Glutamatergic neuron (in vitro differentiated cells): ENCODE data around the gene SKOR2. TPM values are rescaled to one million over a fixed set of nuclear protein-coding genes. Genes with fewer than 3 reads are reported as not detected.
A peak's percentile ranks its signal among the peaks of the same experiment; 100 is the strongest.

Source experiments
- DNase-seq: peaks from one replicate; pipeline ENCODE4 v3.0.0; 2022
- H3K27ac Mint-ChIP-seq: one replicate; pipeline ENCODE4 v1.8.0; 2020; ENCODE audit warnings: mild to moderate bottlenecking, mixed read lengths, inconsistent platforms; ENCODE audit not compliant: unreplicated experiment
- H3K27me3 Mint-ChIP-seq: one replicate; pipeline ENCODE4 v1.8.0; 2020; ENCODE audit warnings: mild to moderate bottlenecking, moderate library complexity, mixed read lengths, inconsistent platforms; ENCODE audit not compliant: unreplicated experiment
- H3K36me3 Mint-ChIP-seq: one replicate; pipeline ENCODE4 v1.8.0; 2020; ENCODE audit warnings: mild to moderate bottlenecking, mixed read lengths, inconsistent platforms; ENCODE audit not compliant: unreplicated experiment
- H3K4me1 Mint-ChIP-seq: one replicate; pipeline ENCODE4 v1.8.0; 2020; ENCODE audit warnings: mild to moderate bottlenecking, low read depth, mixed read lengths, inconsistent platforms; ENCODE audit not compliant: unreplicated experiment
- H3K4me3 Mint-ChIP-seq: one replicate; pipeline ENCODE4 v1.8.0; 2020; ENCODE audit warnings: mild to moderate bottlenecking, mixed read lengths, inconsistent platforms; ENCODE audit not compliant: unreplicated experiment
- H3K9me3 Mint-ChIP-seq: one replicate; pipeline ENCODE4 v1.8.0; 2020; ENCODE audit warnings: mild to moderate bottlenecking, moderate library complexity, mixed read lengths, inconsistent platforms; ENCODE audit not compliant: unreplicated experiment
- CTCF ChIP-seq: fragments of 200-600 bp; sonication (generic); IDR thresholded peaks from one replicate; pipeline ENCODE4 v1.5.0; 2021; ENCODE audit not compliant: partially characterized antibody, unreplicated experiment
- total RNA-seq: library from RNA; stranded (reverse); fragmentation: NEBNext Ultra II Directional; extraction: Animal tissue kit (Norgen Biotek cat#: 25700); gene quantifications from one replicate; pipeline ENCODE4 v1.2.1, GENCODE V29; 2021; ENCODE audit not compliant: unreplicated experiment

Gene SKOR2
- total RNA-seq, 1 donor from 2014 or later = 6.7 TPM

GRCh38 chr18:47249314-47249981 lies 2.0 kb downstream of the SKOR2 start:
- no peak for DNase-seq
- H3K36me3 Mint-ChIP-seq = peaks cover 14% of the 10 kb centered on the region
- peaks cover 6% of the 10 kb centered on the region for H3K4me1 Mint-ChIP-seq

DNA sequence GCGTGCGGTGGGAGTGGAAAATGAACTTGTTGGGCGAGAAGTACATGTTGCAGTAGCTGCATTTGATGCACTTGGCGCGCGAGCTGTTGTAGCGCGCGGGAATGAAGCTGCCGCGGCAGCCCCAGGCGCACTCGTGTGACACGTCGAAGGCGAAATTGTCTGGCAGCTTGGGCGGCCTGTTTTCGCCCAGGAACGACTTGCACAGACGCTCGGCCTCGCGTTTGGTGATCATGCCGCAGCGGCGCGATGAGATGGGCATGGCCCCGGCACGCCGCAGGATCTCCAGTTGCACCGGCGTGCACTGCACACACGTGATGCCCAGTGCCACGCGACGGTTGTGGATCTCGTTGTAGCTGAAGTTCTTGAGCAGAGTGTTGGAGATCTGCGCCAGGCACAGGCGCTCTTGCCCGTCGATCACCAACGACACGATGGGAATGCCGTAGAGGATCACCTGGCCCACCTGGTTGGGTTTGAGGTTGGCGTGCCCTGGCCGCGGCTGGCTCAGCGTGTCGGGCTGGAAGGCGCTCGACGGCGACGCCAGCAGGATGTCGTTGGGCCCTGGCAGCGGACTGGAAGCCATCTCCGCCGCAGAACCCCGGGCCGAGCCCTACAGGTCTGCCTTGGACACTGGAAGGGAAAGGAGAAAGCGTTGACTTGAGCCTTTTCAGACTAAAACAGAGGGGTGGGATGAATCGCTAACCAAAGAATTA lies 2.7 kb downstream of the SKOR2 start:
- no peak for TF ChIP-seq CTCF
- H3K27ac Mint-ChIP-seq = no peak overlapping the region
- peak overlapping the region; percentile 53 for H3K4me3 Mint-ChIP-seq
- H3K36me3 Mint-ChIP-seq = peaks cover 14% of the 10 kb centered on the region
- H3K9me3 Mint-ChIP-seq = peaks cover 23% of the 10 kb centered on the region
- DNase-seq = no peak
- H3K4me1 Mint-ChIP-seq = peaks cover 1% of the 10 kb centered on the region
- H3K27me3 Mint-ChIP-seq = peaks cover 47% of the 10 kb centered on the region

More at GRCh38 chr18:47249314-47249981, 2.0 kb downstream of the SKOR2 start:
- Mint-ChIP-seq H3K4me3 (peak overlapping the region; percentile 51), H3K27ac (no peak overlapping the region), H3K27me3 (peaks cover 52% of the 10 kb centered on the region), H3K9me3 (peaks cover 26% of the 10 kb centered on the region)
- no peak for TF ChIP-seq CTCF

DNA sequence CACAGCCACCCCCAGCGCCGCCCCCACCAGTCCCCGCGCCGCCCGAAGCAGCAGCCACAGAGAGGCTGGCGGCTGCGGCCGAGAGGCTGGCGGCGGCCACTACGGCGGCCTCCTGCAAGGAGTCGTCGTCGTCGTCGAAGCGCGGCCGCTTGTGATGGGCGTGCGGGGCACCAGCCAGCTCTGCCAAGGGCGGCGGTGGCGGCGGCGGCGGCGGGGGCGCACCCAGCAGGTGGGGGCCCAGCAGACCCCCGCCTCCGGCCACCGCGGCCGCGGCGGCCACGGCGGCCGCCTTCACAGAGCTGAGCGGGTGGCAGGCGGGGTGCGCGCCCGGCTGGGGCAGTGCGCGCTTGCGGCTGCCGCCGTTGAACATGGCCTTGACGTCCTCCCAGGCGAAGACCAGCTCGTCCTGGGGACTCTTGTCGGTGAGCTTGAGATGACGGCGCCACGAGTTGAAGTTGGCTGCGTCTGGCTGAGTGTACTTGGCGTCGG lies 3.3 kb downstream of the SKOR2 start:
- peaks cover 1% of the 10 kb centered on the region for H3K4me1 Mint-ChIP-seq
- peaks cover 23% of the 10 kb centered on the region for H3K9me3 Mint-ChIP-seq
- DNase-seq = peak; percentile 38
- H3K4me3 Mint-ChIP-seq = peak overlapping the region; percentile 53
- H3K27ac Mint-ChIP-seq = no peak overlapping the region
- peaks cover 43% of the 10 kb centered on the region for H3K27me3 Mint-ChIP-seq
- peaks cover 14% of the 10 kb centered on the region for H3K36me3 Mint-ChIP-seq
- no peak for TF ChIP-seq CTCF

GRCh38 chr18:47247416-47248114 lies 3.9 kb downstream of the SKOR2 start:
- Mint-ChIP-seq H3K4me1 (peaks cover 4% of the 10 kb centered on the region), H3K27ac (no peak overlapping the region), H3K4me3 (no peak overlapping the region), H3K36me3 (peaks cover 14% of the 10 kb centered on the region), H3K27me3 (peaks cover 39% of the 10 kb centered on the region), H3K9me3 (peaks cover 21% of the 10 kb centered on the region)
- peak; percentile 67 for DNase-seq
- TF ChIP-seq CTCF = peak; percentile 78
